Retinal pigment epithelial cell (primary cell): Measurements from ENCODE around the gene ZNF584.
"Not testable (repeated sequence)": the region's sequence is repeated elsewhere in the genome, so short reads cannot be mapped to it uniquely, and the experiment has no call there.

Experiments
- DNase-seq: peaks from one replicate; pipeline ENCODE4 v3.0.0-alpha.2; 2010; ENCODE audit warnings: low read depth
- H3K4me3 ChIP-seq: 2 replicates; pipeline ENCODE4 v1.5.1; 2011; ENCODE audit warnings: mild to moderate bottlenecking, low read length, control low read depth, moderate library complexity
- TF ChIP-seq, protein P1 (sequence below): conservative IDR thresholded peaks from 2 replicates; pipeline ENCODE4 v1.5.1; 2011; ENCODE audit warnings: low read depth, low read length, control low read depth, inconsistent platforms

ZNF584 gene

DNA sequence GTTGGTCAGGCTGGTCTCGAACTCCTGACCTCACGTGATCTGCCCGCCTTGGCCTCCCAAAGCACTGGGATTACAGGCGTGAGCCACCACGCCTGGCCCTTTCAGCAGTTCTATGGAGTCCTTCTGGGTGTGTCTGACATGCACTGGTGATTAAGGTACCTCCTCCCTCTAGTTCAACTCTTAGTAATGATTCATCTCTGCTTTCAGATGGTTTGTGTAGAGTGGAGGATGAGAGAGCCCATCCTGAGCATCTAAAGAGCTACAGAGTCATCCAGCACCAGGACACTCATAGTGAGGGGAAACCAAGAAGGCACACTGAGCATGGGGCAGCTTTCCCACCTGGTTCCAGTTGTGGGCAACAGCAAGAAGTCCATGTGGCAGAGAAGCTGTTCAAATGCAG lies 8.2 kb downstream of the ZNF584 start:
- TF ChIP-seq, protein P1, sequence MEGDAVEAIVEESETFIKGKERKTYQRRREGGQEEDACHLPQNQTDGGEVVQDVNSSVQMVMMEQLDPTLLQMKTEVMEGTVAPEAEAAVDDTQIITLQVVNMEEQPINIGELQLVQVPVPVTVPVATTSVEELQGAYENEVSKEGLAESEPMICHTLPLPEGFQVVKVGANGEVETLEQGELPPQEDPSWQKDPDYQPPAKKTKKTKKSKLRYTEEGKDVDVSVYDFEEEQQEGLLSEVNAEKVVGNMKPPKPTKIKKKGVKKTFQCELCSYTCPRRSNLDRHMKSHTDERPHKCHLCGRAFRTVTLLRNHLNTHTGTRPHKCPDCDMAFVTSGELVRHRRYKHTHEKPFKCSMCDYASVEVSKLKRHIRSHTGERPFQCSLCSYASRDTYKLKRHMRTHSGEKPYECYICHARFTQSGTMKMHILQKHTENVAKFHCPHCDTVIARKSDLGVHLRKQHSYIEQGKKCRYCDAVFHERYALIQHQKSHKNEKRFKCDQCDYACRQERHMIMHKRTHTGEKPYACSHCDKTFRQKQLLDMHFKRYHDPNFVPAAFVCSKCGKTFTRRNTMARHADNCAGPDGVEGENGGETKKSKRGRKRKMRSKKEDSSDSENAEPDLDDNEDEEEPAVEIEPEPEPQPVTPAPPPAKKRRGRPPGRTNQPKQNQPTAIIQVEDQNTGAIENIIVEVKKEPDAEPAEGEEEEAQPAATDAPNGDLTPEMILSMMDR: no peak
- no peak overlapping the region for H3K4me3 ChIP-seq
- no peak for DNase-seq

DNA sequence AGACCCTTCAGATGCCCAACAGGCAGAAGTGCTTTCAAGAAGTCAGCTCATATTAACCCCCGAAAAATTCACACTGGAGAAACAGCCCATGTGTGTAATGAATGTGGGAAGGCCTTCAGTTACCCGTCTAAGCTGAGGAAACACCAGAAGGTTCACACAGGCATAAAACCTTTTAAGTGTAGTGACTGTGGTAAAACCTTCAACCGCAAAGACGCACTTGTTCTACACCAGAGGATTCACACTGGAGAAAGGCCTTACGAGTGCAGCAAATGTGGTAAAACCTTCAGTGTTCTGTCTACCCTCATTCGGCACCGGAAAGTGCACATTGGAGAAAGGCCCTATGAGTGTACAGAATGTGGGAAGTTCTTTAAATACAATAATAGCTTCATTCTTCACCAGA lies 8.6 kb downstream of the ZNF584 start:
- TF ChIP-seq, protein P1: no peak
- no peak for DNase-seq
- no peak overlapping the region for H3K4me3 ChIP-seq

DNA sequence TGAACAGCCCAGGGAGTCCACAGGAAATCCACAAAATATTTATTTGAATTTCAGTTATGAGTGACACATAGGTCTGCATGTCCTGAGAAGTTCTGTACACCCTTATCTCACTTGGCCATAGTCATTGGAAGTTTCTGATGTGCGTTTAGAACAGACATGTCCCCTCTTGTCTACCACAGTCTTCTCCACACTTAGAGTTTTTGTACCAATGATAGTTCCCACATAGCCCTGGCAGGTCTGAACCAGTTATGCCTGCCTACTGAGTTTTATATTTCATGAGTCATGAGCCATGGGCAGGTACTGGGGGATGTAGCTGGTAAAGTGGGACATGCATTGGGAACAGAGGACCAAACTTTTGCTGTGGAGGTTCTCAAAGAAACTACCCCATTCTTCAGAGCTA lies 20.2 kb downstream of the ZNF584 start:
- TF ChIP-seq, protein P1: no peak
- no peak for DNase-seq
- no peak overlapping the region for H3K4me3 ChIP-seq

DNA sequence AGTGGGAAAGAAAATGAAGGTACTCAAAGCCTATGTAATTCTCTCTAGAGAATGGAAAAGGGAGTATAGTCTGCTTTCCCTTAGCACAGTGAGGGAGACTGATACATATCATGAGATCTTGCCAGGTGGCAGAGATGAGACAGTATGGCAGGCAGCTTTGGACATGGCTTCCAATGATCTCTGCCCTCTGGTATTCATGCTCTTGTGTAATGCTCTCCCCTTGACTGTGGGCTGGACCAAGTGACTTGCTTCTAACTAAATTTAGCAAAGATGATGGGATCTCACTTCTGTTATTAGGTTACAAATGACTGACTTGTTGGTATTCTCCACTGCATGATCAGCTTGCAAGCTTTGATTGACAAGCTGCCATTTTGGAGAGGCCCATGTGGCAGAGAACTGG lies 21.3 kb downstream of the ZNF584 start:
- TF ChIP-seq, protein P1: no peak
- no peak for DNase-seq
- no peak overlapping the region for H3K4me3 ChIP-seq

DNA sequence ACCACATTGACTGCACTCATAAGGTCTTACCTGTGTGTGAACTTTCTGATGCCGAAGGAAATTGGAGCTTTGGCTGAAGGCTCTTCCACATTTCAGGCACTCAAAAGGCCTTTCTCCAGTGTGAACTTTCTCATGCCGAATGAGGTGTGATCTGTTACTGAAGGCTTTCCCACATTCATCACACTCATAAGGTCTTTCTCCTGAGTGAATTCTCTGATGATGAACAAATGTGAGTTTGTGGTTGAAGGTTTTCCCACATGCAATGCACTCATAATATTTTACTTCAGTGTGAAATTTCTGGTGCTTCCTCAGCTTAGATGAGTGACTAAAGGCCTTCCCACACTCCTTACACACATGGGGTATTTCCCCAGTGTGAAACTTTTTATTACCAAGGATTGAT lies 25.8 kb downstream of the ZNF584 start:
- TF ChIP-seq, protein P1: no peak
- DNase-seq: no peak
- no peak overlapping the region for H3K4me3 ChIP-seq

DNA sequence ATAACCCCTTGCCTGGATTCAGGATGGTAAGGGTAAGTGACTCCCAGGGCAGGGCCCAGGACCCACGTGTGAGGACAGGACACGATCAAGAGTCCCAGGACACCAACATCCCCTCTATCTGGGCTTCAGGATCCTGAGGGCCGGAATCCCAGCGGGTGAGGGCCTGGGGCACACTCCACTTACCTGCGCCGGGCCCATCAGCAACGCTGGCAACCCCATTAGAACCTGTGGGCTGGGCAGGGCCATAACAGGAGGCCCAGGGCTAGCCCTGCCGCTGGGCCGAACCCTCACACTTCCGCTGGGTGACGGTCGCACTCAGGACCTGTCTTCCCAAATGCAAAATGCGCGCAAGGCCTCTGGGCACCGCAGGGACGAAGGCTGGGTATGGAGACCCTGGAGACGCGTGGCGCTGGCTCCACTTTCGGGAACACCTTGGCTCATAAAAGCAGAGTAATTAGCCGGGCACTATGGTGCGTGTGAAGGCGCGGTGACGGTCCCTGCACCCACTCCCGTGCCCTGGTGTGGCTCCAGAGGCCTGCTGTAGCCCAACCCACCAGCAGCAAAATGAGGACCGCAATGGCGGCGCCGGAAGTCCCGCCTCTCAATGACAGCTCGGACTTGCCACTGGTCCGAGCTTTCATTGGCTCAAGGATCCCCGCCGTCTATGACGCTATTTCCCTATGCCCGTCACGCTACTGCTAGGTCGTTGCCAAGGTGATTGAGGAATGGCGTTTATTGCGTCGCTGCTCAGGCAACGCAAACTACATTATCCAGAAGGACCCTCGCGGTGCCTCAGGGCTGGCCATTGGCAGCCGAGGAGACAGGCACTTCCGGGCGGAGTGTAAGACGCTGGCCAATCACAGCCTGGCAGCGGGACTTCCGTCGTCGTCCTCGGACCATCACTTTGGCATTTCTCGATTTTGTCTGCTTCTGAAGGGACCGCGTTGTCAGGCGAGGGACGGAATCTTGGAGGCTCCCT lies 31.4 kb downstream of the ZNF584 start, which contains the start of gene ZNF132:
TSS of gene ZNF132 (minus strand) at position 578 of the 979 bp plus-strand sequence. CDS start at position 246, 332 bp downstream.
- TF ChIP-seq, protein P1: no peak
- DNase-seq: peak; percentile 98
- H3K4me3 ChIP-seq: peak within 1 kb of the TSS; percentile 62

DNA sequence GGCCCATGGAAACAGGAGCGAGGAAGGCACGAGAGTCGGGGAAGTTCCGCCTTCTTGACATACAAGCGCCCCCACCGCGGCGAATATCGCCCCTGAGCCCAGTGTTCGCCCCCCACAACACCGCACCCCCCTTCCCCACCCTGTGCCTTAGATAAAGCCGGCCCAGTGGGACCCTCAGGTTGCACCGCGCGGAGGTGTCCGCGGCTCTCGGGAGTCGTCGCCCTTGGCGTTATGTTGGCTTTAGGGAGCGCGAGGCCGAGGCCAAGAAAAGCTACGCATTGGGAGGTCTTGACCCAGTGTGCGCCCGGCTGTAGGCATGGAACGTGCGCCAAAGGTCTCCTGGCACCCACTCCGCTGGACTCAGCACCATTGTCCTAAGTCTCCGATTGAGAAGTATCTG lies 32.1 kb downstream of the ZNF584 start:
- no peak for DNase-seq
- TF ChIP-seq, protein P1: no peak
- H3K4me3 ChIP-seq: peak overlapping the region; percentile 62

DNA sequence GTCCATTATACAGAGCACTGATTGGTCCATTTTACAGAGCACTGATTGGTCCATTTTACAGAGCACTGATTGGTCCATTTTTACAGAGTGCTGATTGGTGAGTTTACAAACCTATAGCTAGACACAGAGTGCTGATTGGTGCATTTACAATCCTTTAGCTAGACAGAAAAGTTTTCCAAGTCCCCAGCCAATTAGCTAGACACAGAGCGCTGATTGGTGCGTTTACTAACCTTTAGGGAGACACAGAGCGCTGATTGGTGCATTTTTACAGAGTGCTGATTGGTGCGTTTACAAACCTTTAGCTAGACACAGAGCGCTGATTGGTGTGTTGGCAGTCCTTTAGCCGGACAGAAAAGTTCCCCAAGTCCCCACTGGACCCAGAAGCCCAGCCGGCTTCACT lies 34.5 kb downstream of the ZNF584 start:
- not testable (repeated sequence) for DNase-seq, H3K4me3 ChIP-seq

DNA sequence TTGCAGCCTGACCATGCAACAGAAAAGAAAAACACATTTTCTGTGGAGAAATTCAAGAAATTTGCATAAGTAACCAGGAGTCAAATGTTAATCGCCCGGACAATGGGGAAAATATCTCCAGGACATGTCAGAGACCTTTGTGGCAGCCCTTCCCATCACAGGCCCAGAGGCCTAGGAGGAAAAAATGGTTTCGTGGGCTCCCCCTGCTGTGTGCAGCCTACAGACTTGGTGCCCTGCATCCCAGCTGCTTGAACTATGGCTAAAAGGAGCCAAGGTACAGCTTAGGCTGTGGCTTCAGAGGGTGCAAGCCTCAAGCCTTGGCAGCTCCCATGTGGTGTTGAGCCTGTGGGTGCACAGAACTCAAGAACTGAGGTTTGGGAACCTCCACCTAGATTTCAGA lies 40.4 kb downstream of the ZNF584 start:
- not testable (repeated sequence) for H3K4me3 ChIP-seq, DNase-seq

DNA sequence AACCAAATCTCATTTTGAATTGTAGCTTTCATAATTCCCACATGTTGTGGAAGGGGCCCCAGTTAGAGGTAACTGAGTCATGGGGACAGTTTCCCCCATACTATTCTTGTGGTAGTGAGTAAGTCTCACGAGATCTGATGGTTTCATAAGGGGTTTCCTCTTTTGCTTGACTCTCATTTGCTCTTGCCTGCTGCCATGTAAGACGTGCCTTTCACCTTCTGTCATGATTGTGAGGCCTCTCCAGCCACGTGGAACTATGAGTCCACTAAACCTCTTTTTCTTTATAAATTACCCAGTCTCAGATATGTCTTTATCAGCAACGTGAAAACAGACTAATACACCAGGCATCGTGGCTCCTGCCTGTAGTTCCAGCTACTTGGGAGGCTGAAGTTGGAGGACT lies 41.5 kb downstream of the ZNF584 start:
- not testable (repeated sequence) for DNase-seq, H3K4me3 ChIP-seq
